GM21423 (cell line): ENCODE measurements around the gene STPG2.

Experiments used
- ATAC-seq: cut with Tn5 transposase; IDR thresholded peaks from one replicate; pipeline ENCODE4 v1.9.1; 2021; ENCODE audit warnings: mild to moderate bottlenecking, moderate library complexity; ENCODE audit not compliant: unreplicated experiment

The STPG2 gene

DNA sequence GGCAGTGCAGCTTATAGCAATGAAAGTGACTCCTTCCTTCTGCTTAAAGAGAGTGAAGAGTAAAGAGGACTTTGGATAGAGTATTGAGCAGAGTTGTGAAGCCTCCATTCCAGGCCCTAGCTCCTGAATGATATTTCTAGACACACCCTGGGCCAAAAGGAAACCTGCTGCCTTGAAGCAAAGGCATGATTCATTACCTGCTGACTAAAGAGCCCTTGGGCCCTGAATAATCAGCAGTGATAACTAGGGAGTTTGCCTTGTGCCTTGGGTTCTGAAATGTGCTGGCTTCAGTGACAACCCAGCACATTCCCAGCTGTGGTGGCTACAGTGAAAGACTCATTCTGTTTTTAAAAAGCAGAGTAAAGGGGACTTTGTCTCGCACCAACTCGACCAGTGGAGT is 49.2 kb downstream of the STPG2 start:
- no peak for ATAC-seq

DNA sequence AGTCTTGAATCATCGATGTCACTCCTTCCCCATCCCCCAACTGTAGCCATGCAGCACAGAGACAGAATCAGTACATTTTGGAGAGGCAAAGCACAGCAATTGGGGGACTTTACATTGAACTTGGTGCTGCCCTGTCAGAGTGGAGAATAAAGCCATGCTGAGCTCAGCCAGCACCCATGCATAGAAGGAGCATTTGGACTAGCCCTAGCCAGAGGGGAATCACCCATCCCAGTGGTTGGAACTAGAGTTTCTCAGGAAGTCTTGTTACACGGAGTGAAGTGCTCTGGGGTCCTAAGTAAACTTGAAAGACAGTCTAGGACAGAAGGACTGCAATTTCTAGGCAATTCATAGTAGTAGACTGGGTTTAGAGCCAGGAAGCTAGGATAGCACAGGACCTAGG is 49.6 kb downstream of the STPG2 start:
- ATAC-seq = no peak

DNA sequence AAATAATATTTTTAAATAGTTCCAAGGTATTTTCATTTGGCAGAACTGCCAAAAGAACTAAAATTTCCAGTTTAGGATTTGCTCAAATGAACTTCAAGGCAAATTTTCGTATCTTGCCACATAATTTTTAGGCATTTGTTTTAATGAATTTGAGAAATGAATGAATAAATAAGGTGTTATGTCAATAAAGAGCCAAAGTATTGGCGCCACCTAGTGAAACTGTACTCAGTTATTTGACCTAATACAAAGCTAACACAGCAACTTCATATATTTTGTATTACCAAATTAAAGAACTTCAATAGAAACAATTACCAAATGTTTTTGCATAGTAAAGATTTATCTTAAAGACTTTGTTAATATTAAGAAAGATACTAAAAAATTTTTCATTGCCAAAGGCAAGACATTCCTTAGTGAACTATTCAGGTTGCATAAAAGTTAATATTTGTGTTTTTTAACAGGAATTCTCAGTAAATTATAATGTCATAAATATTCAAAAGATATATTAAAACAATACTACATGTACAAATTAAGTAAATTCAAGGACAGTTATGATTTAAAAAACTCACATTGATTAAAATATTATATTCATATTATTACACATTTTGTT is 50.3 kb downstream of the STPG2 start:
- no peak for ATAC-seq

DNA sequence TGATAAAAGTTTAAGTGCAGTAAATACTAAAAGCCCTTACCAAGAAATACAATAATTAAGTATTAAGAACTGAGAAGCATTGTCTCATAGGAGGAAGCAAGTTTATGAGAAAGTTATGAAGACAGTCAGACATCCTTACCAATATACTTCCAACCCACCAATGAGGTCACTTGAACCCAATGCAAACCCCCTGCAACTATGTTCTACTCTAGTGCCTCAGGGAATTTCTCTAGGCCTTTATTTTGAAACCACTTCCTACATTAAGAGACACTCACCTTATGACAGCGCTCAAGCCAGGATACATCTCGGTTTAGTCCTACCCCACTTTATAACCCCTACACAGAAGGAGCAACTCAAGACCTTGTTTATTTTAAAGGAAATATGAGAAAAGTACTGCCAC is 61.3 kb downstream of the STPG2 start:
- ATAC-seq = no peak

DNA sequence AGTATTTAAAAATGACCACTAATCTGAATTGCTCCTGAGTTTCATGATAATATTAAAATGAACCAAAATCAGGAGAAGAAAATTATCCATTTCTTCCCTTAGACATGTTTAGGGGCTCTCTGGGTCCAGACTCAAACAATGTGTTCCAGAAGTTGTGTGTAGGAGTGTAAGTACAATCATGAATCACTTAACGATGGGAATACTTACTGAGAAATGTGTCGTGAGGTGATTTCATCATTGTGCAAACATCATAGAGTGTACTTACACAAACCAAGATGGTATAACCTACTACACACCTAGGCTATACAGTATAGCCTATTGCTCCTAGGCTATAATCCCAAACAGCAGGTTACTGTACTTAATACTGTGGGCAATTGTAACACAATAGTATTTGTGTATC is 74.8 kb downstream of the STPG2 start:
- no peak for ATAC-seq

DNA sequence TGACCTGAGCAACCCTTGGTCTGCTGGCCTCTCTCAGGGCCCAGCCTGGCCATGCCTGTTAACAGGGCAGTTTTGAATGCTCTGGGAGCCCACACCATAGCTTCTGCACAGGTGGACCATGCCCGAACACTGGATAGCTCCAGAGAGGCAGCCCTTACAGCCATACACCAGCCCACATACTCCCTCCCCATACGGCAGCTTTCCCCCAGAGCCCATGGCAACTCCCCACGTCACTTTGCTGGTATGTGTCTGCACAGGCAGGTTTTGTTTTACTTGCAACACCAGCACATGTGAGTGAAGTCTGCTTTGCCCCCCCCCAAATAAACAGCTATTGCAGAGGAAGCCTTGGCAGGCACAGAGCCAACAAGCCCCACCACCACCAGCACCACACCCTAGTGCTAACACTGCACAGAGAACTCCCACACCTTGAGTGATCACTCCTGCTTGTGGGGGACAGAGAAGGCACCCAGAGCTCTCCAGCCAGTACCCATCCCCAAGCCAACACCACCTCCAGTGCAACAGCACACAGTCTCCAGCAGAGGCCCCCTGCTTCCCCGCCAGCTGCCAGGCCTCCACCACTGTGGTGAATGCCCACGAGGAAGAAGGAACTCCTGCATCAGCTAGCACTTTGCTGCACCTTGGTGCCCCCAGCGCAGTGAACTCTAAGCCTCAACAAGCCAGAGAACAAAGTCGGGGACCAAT is 87.3 kb downstream of the STPG2 start:
- no peak for ATAC-seq

DNA sequence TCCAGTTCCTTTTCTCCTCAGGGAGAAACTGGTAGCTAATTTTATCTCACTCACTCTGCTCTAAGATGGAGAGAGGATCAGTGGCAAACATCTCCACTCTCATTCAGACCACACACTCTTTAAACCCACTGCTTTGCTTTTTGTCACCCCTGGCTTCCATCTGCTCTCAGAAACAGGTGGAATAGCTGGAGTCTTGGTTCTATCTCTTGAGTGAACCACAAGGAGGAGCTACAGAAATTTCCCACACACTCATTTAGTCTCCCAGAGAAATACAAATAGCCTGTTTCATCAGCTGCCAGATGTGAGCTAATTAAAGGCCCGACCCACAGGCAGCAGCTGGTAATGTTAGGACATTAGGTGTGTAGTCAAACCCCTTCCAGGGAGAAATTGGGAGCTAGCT is 96.6 kb downstream of the STPG2 start:
- no peak for ATAC-seq

DNA sequence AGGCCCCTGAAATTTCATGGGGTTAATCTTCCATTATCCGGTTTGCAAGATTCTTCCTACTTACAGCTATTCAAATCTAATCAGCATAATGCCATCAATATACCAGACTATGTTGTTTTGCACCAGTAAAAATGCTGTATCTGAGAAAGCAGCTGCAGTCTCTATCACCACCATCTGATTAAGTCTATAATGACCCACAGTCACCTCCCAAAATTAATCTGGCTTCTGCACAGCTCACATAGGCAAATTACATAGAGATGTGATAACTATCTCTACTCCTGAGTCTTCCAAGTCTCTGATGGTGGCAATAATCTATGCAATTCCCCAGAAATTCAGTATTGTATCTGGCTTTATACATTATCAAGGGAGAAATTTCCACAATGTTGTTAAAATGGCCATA is 113.2 kb downstream of the STPG2 start:
- no peak for ATAC-seq

DNA sequence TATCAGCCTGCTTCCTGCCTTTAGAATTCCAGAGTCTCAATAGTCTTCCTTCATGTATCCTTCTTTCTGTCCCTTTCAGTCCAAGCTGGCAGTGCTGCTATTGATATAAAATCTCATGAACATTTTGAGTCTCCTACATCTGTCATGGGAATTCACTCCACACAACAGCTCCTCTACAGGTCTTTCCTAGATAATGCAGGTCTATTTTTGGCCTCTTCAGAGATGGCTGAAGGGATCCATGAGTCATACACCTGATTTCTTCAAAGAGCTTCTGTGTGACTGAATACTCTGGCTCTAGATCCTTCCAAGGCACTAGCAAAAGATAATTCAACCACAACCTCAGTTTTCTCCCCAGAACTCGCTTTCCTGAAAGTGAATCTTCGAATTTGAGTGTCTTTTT is 115.4 kb downstream of the STPG2 start:
- no peak for ATAC-seq

DNA sequence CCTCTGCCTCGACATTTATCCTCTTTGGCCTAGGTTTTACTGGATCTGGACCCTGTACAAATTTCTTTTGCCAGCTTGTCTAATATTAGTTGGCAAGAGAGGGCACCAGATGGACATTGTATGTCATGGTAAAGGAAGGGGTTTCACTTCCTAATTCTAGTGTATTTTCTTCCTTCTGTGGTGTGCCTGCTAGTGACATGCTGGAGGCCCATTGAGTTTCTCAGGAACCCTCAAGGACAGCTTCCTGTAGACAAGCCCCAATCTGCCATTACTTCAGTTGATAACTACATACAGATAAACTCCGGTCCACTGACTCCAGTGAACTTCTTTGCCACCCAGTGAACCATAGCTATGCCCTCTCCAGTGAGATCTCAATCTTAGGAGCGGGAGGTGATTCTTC is 116.9 kb downstream of the STPG2 start:
- ATAC-seq = no peak

DNA sequence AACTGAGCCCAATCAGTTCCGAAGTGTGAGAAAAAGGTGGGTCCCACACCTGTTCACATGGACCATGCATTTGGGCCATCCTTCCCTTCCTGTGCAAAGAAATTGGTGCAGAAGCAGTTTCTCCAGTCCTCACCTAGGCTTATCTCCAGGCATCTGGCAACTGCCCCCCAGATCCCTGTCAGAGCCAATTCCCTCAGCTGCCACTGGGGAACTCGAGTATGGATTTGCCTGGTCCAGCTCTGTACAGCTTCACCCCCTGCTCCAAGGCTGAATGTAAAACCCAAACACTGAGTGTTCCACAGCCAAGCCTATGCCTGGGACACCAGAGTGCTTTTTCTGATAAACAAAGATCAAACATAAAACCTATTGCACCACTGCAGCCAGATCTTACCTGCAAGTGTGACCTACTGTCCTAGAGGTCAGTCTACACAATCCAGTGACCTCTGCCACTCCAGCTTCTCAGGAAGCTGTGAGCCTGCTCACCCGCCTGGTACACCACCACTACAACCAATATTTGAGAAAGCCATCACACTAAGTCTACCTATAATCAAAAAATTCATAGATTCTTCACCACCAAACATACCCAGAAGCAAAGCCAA is 136.4 kb downstream of the STPG2 start:
- no peak for ATAC-seq

DNA sequence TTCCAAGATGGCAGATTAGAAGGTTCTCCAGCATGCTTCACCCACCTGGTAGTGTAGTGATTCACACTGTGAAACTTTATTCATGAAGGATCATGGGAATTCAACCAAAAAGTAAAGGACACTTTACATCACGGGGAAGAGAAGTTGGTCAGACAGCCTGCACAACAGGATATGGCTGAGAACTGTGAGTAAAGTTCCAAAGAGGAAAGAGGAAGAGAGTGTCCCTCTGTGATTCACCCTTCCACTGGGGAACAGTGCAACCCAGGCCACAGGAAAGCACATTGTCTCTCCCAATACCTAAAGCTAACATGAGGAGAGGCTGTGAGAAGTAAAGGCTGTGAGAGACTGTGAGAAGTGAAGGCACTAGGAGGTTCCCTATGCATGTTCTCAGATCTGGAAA is 137.2 kb downstream of the STPG2 start:
- no peak for ATAC-seq

DNA sequence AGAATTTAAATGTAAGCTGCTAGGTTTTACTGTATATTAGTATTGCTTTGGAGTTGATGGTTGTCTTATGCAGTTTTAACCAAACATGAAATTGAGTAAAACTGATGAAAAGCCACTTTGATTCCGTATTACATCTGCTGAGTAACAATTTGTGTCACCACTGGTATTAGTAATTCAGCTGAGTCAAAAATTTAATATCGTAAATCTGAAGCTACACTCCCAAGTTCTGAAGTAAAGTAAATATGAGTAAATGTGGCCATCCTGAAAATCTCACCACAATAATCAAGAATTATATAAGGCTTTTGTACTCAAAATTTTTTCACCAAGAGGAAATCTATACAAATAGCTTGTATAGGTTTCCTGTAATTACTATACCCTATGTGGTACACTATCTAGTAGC is 142.3 kb downstream of the STPG2 start:
- ATAC-seq = no peak

DNA sequence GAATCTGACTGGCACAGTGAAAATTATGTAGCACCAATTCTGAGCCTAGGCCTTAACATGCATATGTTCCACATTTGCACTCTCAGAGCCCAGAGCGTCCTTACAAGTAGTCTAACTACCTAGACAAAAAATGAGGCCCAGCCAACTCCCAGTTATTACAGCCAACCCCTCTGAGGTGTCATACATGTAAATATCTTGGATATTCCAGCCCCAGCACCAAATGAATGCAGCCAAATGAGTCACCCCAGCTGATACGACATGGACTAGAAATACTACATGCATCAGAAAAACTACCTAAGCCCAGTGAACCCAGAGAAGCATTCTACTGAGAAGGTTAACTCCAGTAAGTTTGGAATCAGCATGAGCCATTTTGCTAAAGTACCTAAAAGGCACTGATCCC is 145.1 kb downstream of the STPG2 start:
- no peak for ATAC-seq

DNA sequence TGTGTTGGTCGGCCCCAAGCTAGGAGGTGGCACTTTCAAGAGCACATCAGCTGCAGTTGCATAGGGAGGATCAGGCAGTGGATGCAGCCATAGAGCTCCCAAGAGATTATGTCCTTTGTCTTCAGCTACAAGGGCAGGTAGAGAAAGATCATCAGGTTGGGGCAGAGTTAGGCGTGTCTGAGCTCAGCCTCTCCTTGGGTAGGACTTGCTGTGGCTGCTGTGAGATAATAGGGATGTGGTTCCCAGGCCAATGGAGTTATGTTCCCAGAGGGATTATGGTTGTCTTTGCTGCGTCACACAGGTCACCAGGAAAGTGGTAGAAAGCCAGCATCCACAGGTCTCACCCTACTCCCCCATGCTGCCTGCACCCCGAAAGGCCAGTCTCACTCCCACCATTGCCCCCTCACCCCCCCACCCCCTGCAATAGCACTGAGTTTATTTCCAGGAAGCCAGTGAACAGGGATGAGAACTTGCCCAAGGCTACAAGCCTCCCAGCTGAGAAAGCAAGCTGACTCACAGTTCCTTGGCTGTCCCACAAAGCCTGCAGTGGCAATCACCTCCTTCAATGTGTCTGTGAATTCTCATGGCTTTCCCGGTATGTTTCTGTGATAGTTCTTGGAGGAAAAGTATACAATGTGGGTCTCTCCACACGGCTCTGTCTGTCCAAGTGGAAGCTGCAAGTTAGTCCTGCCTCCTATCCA is 148.4 kb downstream of the STPG2 start:
- ATAC-seq = no peak

DNA sequence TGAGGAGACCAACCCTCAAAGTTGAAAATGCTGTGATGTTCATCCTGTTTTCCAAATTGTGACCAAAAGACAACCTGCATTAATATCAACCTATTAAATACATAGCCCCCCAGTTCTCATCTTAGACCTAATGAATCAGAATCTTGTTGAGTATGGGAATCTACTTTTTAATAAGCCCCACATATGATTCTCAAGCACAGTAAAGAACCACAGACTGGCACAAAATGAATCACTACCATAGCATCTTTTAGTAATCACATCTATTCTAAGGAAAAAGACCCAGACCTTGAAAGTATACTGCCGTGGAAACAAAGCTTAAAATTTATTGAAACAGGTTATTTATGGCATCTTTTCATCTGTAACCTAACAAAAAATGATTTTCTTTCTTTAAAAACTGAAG is 152.9 kb downstream of the STPG2 start:
- ATAC-seq = no peak

DNA sequence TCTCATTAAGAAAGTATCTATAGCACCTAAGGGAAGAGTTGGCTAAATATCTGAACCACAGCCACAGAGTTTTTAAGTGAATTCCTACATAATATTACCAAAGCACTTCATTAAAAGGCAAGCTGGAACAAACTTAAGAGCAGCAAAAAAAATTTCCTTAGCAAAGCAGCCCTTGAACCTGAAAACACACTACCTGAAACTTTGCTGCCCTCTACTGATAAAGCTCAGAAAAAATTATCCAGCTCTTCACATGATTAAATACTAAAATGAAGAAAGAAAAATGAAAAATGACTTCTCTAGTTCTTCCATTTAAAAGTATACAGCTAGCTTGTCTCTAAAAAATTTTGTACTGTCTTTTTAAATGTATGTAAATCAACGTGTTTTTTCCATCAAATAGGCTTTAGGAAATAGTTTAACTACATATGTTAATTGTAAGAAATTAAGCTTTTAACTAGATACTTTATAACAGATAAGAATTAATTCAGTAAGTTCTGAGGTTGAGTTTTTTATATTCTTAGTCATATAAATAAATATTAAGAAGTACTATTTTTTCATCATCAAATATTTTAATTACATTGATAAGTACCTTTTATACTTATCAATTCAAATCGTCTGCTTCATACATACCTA is 156.1 kb downstream of the STPG2 start:
- ATAC-seq = no peak

DNA sequence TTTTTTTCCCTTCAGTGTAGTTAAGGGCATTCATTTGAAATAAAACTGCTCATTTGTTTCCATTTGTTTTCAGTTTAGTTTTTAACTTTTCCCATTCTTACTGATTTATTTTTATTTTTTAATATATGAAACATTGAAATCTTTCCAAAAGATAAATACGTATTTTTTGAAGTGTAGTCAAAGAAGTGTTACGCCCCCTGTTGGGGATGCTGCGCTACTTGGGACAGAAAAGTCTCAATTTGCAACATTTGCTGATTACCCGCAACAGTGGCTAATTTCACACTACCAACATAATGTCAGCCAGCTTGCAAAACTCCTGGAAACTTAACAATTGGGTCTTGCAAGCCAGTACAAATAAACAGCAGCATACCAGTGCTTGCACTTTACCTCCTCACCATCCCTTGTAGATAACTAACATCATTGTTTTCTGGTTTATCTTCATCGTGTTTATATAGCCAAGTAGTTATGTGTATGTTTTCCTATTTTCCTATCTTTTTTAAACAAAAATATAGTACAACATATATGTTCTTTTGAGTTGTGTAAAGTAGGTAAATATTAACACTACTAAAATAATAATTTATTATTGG is 158.6 kb downstream of the STPG2 start:
- ATAC-seq = no peak

DNA sequence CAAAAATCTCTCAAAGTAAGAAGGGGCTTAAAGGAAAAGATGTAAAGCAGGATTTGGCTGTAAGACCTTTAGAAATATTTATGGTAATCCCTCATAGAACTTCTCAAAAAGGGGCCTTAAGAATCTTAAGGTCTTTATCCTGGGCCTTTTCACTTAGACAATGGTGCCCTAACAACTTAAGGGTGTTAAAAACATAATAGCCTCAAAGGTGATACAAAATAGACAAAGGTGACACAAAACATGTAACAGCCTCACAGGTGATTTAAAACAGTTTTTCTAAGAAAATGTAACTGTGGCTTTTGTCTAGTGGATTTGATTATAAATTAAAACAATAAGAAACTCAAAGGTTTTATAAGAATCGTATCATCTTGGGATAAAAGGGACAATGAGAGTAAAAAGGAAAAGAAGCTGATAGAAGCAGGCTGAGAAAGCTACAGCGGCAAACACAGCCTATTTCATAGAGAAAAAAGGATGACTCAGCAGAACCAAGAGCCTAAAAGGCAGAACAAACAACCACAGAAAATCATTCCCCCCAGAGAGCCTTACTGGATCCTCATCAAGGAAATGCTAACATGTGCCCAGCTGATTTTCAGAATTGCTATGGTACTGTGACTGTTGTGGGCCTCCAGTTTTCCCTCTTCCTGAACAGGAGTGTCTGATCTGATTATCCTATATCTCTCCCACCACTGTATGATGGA is 164.3 kb downstream of the STPG2 start:
- no peak for ATAC-seq

DNA sequence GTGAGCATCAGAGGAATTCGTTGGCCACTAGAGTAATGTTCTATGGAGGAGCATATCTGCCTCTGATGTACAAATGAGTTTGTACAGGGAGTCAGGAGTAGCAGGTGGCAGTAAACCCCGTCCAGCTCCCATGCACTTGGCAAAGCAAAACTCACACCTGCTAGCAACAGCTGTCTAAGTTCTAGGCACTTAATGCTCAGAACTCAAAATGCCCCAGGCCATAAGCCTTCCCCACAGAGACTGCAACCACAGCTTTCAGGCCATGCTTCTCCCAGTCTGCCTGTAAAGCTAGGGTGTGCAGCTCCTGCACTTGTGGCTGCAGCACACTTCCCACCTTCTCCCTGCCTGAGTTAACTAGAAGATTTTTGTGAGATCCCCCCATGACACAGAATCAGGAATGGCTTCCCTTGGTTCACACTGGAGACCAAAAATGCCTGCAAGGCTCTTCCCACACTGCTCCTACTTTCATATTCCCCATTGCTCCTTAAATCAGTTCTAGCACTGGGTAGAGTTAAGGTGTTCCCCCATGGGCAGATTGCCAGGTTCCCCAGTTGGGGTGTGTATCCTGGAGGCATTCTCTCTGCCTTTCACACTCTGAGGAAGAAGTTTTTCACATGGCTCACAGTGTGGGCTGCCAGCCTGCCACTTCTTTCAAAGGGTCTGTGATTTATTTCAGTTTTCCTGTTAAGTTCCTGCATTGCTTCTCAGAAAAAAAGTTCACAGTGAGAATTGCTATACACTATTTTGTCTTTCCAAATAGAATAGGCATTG is 189.9 kb downstream of the STPG2 start:
- ATAC-seq = no peak
